Esophagus squamous epithelium (tissue), 5 donors: ENCODE data around the gene SLC25A22. TPM values are rescaled to one million over a fixed set of nuclear protein-coding genes. Genes with fewer than 3 reads are reported as not detected.

ENCODE experiments used
- DNase-seq: peaks from one replicate; lab custom pipeline; 2025; lab: John Stamatoyannopoulos, UW
- H3K27ac ChIP-seq, 4 donors: fragments of 200-600 bp; sonication (generic); one replicate each; pipeline ENCODE4 v1.5.1; 2016 to 2019; ENCODE audit warnings: mild to moderate bottlenecking in 1 of 4
- H3K27me3 ChIP-seq, 4 donors: fragments of 200-600 bp; sonication (generic); 1 replicate in 3 of 4; 2 replicates in 1 of 4; pipeline versions ENCODE4 v1.5.1 to v1.6.0; 2017 to 2021; ENCODE audit warnings: antibody characterized with exemption in 1 of 4
- H3K36me3 ChIP-seq, 3 donors: fragments of 200-600 bp; sonication (generic); one replicate each; pipeline ENCODE4 v1.5.1; 2016 to 2019
- H3K4me1 ChIP-seq, 3 donors: fragments of 200-600 bp; sonication (generic); one replicate each; pipeline ENCODE4 v1.5.1; 2017 to 2019
- H3K4me3 ChIP-seq, 4 donors: fragments of 200-600 bp; sonication (generic); 1 replicate in 3 of 4; 2 replicates in 1 of 4; pipeline ENCODE4 v1.5.1; 2016 to 2019; ENCODE audit warnings: mild to moderate bottlenecking in 2 of 4, moderate library complexity in 1 of 4
- H3K9me3 ChIP-seq, 3 donors: fragments of 200-600 bp; sonication (generic); one replicate each; pipeline ENCODE4 v1.5.1; 2016 to 2019
- CTCF ChIP-seq, 6 experiments: fragments of 450-650 bp in 4 of 6; fragments of 200-600 bp in 2 of 6; sonication (generic) in 2 of 6; IDR thresholded peaks; one replicate each; pipeline ENCODE4 v1.5.1; 2016 to 2019; ENCODE audit warnings: antibody characterized with exemption in 6 of 6, mild to moderate bottlenecking in 4 of 6, moderate library complexity in 4 of 6
- POLR2A ChIP-seq, 4 donors: fragments of 450-650 bp; IDR thresholded peaks; one replicate each; pipeline ENCODE4 v1.6.1; 2017; ENCODE audit warnings: antibody characterized with exemption in 4 of 4, mild to moderate bottlenecking in 4 of 4, moderate library complexity in 3 of 4
- WGBS, 2 donors: methylation state at CpG; one replicate each; pipeline ENCODE4 v1.1.5; 2018; 5-methylcytosine and 5-hydroxymethylcytosine counted together
- intact Hi-C: fragments of 100-400 bp; cut with DNase I; formaldehyde crosslinking; loops from one replicate; pipeline ENCODE4 v1.15.0; 2022
- total RNA-seq, 4 donors: library from RNA; depleted of rRNA; stranded (reverse); fragments of >200 nt; gene quantifications; one replicate each; pipeline ENCODE4 v1.1.0, GENCODE V29; 2016
- donor health status: DM: yes; HTN: yes; CAD: no.

The SLC25A22 gene
- total RNA-seq, 4 donors from 2014 or later = 4.0 to 14.7 (median 9.8) TPM

- TF ChIP-seq POLR2A (IDR thresholded peaks at IDR 0.05) (no peak), CTCF (IDR thresholded peaks at IDR 0.05) (no peak)
- 64 to 80% methylated on average over 3 to 9 of the region's 22 CpGs for WGBS, 2 donors
- H3K9me3 ChIP-seq = no peaks in the 10 kb centered on the region
- H3K36me3 ChIP-seq = peaks cover 19 to 51% (median 24%) of the 10 kb centered on the region in 3 donors
- no peak for DNase-seq
- peaks cover 0 to 2% (median 0%) of the 10 kb centered on the region in 4 donors for H3K27me3 ChIP-seq
- peaks cover 43 to 91% (median 44%) of the 10 kb centered on the region in 3 donors for H3K4me1 ChIP-seq
- intact Hi-C loops = no loop called here
- H3K27ac ChIP-seq = no peak overlapping the region
- no peak overlapping the region for H3K4me3 ChIP-seq
These were observed 39.3 kb upstream of the SLC25A22 start for GRCh38 chr11:837189-837989.

DNA sequence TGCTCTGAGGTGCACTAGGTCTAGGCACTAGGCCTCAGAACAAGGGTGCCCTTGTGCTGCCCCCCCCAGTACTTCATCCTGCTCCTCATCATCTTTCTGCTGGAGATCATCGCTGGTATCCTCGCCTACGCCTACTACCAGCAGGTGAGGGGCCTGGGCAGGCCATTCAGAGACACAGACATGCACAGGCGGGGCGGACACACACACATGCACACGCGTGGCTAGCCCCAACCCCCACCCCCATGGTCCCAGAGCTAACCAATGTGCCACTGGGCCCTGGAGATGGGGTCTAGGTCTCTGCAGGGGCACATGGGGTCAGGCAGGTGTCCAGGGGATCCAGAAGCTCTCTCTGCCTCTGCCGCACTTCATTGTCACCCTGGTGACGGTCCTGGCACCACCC, 38.6 kb upstream of the SLC25A22 start:
- Histone ChIP-seq H3K4me1 (peaks cover 48 to 96% (median 49%) of the 10 kb centered on the region in 3 donors), H3K27ac (no peak overlapping the region), H3K27me3 (peaks cover 0 to 9% (median 0%) of the 10 kb centered on the region in 4 donors), H3K4me3 (no peak overlapping the region), H3K36me3 (peaks cover 19 to 51% (median 24%) of the 10 kb centered on the region in 3 donors), H3K9me3 (no peaks in the 10 kb centered on the region)
- WGBS, 2 donors = 69% methylated on average over 8 of the region's 9 CpGs; no CpG with 5 or more reads in 1 of the 2 donors
- intact Hi-C loops = no loop called here
- DNase-seq = no peak
- TF ChIP-seq CTCF (IDR thresholded peaks at IDR 0.05) = no peak
- no peak for TF ChIP-seq POLR2A (IDR thresholded peaks at IDR 0.05)

DNA sequence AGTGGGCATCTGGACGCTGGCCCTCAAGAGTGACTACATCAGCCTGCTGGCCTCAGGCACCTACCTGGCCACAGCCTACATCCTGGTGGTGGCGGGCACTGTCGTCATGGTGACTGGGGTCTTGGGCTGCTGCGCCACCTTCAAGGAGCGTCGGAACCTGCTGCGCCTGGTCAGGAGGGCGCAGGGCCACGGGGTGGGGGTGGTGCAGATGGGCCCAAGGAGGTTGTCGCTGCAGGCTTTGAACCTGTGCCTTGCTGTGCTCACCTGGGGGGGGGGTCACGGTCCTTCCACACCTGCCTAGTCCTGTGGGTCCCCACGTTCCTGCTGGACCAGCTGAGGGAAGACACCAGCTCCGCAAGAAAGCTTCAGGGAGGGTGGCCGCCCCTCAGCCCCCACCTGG, 38.2 kb upstream of the SLC25A22 start:
- Histone ChIP-seq H3K36me3 (peaks cover 19 to 51% (median 24%) of the 10 kb centered on the region in 3 donors), H3K9me3 (no peaks in the 10 kb centered on the region), H3K4me3 (no peak overlapping the region), H3K27ac (peak overlapping the region in 1 of 4 donors; percentile 52), H3K4me1 (peaks cover 46 to 96% (median 46%) of the 10 kb centered on the region in 3 donors), H3K27me3 (peaks cover 0 to 13% (median 0%) of the 10 kb centered on the region in 4 donors)
- 94% methylated on average over 9 of the region's 14 CpGs; no CpG with 5 or more reads in 1 of the 2 donors for WGBS, 2 donors
- DNase-seq = no peak
- intact Hi-C loops = no loop called here
- TF ChIP-seq POLR2A (IDR thresholded peaks at IDR 0.05) (no peak), CTCF (IDR thresholded peaks at IDR 0.05) (no peak)

DNA sequence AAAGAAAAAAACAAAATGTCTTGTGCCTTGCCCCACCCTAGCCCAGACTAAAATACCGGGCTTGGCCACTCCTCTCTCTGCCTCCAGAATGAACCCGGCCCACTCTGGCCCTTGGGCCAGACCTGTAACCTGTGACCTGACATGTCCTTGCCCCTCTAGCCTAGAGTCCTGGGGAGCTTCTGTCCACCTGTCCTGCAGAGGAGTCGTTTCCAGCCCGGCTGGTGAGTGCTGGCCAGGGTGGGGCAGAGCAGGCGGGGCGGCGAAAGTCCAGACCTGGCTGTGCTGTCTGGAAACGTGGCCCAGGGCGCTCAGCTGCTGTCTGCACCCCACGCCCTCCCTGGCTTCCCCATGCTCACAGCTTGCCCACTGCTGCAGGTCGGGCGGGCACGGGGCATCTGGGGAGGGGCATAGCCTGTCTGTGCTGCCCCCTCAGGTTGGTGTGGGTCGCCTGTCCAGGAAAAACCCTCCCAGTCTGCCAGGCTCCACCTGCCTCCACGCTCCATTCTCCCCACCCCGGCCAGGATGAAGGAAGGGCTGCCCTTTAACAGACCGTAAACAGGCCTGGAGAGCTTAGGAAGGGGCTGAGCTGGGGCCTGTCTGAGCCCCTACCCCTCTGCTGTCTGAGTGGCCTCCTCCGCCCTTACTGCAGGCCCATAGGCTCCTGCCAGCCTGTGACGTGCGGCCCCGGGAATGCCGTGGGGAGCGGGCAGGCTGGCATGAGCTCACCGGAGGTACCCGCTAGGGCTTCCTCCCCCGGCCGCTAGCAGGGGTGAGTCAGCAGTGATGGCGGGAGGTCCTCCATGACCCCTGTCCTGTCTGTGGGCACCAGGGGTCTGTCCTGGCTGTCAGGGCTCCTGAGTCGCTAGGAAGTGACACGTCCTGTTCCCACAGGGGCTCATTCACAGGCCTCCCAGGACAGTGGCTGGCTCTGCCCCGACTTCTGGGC, 36.6 kb upstream of the SLC25A22 start:
- H3K27me3 ChIP-seq = peaks cover 0 to 29% (median 6%) of the 10 kb centered on the region in 4 donors
- peaks cover 14 to 40% (median 18%) of the 10 kb centered on the region in 3 donors for H3K36me3 ChIP-seq
- H3K27ac ChIP-seq = peak overlapping the region; percentile 86 to 94 (median 92)
- intact Hi-C loops = no loop called here
- H3K4me1 ChIP-seq = peaks cover 50 to 96% (median 57%) of the 10 kb centered on the region in 3 donors
- H3K9me3 ChIP-seq = no peaks in the 10 kb centered on the region
- peak overlapping the region; percentile 3 to 88 (median 72) for H3K4me3 ChIP-seq
- DNase-seq = no peak
- peak in 2 of 4 donors; percentile 11 to 52 for TF ChIP-seq POLR2A (IDR thresholded peaks at IDR 0.05)
- TF ChIP-seq CTCF (IDR thresholded peaks at IDR 0.05) = peak in 1 of 6 experiments; percentile 9
- 17 to 31% methylated on average over 4 of the region's 31 CpGs for WGBS, 2 donors
